GM13976 (cell line): Measurements from ENCODE around the gene GDAP1L1.

ENCODE experiments used
- DNase-seq: peaks from one replicate; pipeline ENCODE4 v3.0.0; 2012; ENCODE audit warnings: low spot score
- CTCF ChIP-seq: IDR thresholded peaks from 2 replicates; pipeline ENCODE4 v1.5.1; 2012; ENCODE audit warnings: borderline replicate concordance, mild to moderate bottlenecking; ENCODE audit not compliant: insufficient read depth; ENCODE audit errors: extremely low read depth, missing control alignments, control extremely low read depth
- in situ Hi-C: fragments of 300-500 bp; cut with MboI; formaldehyde crosslinking; loops from one replicate; pipeline ENCODE4 v1.12.0; 2022; ENCODE audit warnings: low sequenced_read_pairs, mixed read lengths, inconsistent platforms; ENCODE audit not compliant: unreplicated experiment

The GDAP1L1 gene

GRCh38 chr20:44248410-44248759 lies 1.3 kb downstream of the GDAP1L1 start:
- no peak for DNase-seq
- in situ Hi-C loops: no loop called here
- TF ChIP-seq CTCF: no peak

DNA sequence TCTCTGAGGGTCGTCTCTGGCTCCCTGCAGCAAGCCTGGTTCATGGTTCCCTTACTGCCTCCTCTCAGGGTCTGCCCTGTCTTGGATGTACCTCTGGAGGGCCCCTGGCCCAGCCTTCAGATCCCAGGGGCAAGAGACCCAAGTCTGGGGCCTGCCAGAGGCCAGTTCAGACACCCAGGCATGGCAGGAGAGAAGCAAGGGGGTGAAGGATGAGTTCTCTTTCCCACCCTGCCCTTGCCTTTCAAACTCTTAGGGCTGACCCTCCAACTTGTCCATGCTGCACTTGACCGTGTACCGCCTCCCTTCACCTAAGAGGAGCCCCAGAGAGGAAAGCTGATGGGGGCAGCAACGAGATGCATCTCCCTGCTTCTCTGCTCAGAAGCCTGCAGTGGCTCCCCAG lies 4.2 kb downstream of the GDAP1L1 start:
- DNase-seq: no peak
- in situ Hi-C loops: no loop called here
- no peak for TF ChIP-seq CTCF

DNA sequence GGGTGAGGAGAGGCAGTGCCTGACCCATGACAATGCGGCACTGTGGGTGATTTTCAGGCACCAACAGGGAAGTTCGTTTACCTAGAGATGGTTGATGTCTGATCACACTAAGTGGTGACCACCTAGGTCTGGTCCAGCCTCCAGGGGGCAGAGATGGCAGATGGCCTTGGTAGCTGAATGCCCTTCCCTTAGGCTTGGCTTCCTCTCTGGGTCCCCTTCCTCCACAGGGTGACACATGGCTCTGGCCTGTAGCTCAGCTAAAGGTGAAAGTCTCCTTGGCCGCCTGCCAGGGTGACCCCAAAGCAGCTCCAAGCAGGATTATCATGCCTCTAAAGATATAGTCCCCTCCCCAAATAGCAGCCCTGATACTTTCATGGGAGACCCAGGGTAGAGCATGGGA lies 6.4 kb downstream of the GDAP1L1 start:
- no peak for DNase-seq
- in situ Hi-C loops: no loop called here
- no peak for TF ChIP-seq CTCF

- TF ChIP-seq CTCF: no peak
- in situ Hi-C loops: no loop called here
Measured at GRCh38 chr20:44254073-44254472, 7.0 kb downstream of the GDAP1L1 start.

GRCh38 chr20:44255942-44256341 lies 8.8 kb downstream of the GDAP1L1 start:
- no peak for TF ChIP-seq CTCF
- no peak for DNase-seq
- in situ Hi-C loops: no loop called here

More at GRCh38 chr20:44254073-44254472, 7.0 kb downstream of the GDAP1L1 start:
- no peak for DNase-seq

DNA sequence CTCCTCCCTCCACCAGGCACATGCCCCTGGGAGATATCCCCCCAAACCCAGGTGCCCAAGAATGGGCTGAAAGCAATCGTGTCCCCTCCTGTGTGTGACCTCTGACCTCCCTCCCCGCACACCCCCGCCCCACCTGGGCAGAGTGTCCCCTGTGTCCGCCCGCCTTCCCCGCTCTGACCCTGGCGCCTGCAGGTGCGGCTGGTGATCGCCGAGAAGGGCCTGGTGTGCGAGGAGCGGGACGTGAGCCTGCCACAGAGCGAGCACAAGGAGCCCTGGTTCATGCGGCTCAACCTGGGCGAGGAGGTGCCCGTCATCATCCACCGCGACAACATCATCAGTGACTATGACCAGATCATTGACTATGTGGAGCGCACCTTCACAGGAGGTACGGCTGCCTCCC lies 9.9 kb downstream of the GDAP1L1 start:
- in situ Hi-C loops: no loop called here
- no peak for DNase-seq
- no peak for TF ChIP-seq CTCF

- TF ChIP-seq CTCF: no peak
- in situ Hi-C loops: no loop called here
- DNase-seq: no peak
Measured at GRCh38 chr20:44258226-44258890, 11.2 kb downstream of the GDAP1L1 start.
